Left ventricle myocardium inferior (tissue), 1 donor: Measurements from ENCODE around the gene TTC34. TPM values are rescaled to one million over a fixed set of nuclear protein-coding genes. Genes with fewer than 3 reads are reported as not detected.

Experiments
- DNase-seq: peaks from one replicate; pipeline ENCODE4 v3.0.0-alpha.2; 2020
- H3K27ac ChIP-seq: fragments of 200-600 bp; replicated peaks from 2 replicates; pipeline ENCODE4 v1.8.0; 2021
- H3K27me3 ChIP-seq: fragments of 200-600 bp; 2 replicates; pipeline ENCODE4 v1.8.0; 2021; ENCODE audit warnings: low read depth
- H3K36me3 ChIP-seq: fragments of 200-600 bp; 2 replicates; pipeline ENCODE4 v1.8.0; 2021
- H3K4me1 ChIP-seq: fragments of 200-600 bp; 2 replicates; pipeline ENCODE4 v1.8.0; 2021
- H3K4me3 ChIP-seq: fragments of 200-600 bp; 2 replicates; pipeline ENCODE4 v1.8.0; 2021; ENCODE audit warnings: mild to moderate bottlenecking, moderate library complexity
- H3K9me3 ChIP-seq: fragments of 200-600 bp; replicated peaks from 2 replicates; pipeline ENCODE4 v1.8.0; 2021
- intact Hi-C: fragments of 100-400 bp; cut with micrococcal nuclease; formaldehyde crosslinking; loops from one replicate; pipeline ENCODE4 v1.11.0; 2022
- total RNA-seq: library from RNA; stranded (reverse); fragmentation: NEBNext Ultra II Directional; extraction: Animal tissue kit (Norgen Biotek cat#: 25700); gene quantifications from one replicate; pipeline ENCODE4 v1.2.1, GENCODE V29; 2021
- TF ChIP-seq, protein P1 (sequence below): fragments of 200-600 bp; IDR thresholded peaks from 2 replicates; pipeline ENCODE4 v1.8.0; 2021; ENCODE audit warnings: antibody characterized with exemption, mild to moderate bottlenecking, borderline replicate concordance
- donor health status: DM: no; HTN: yes; CAD: no; lungs with severe emphysema.

TTC34 gene
- total RNA-seq, 1 donor from 2014 or later, result 0.91 TPM

- Histone ChIP-seq H3K4me1 (peaks cover 24% of the 10 kb centered on the region), H3K9me3 (peaks cover 30% of the 10 kb centered on the region), H3K36me3 (no peaks in the 10 kb centered on the region), H3K27me3 (no peaks in the 10 kb centered on the region), H3K27ac (no peak overlapping the region), H3K4me3 (no peak overlapping the region)
- DNase-seq, result no peak
- intact Hi-C loops, result no loop called here
- TF ChIP-seq, protein P1, sequence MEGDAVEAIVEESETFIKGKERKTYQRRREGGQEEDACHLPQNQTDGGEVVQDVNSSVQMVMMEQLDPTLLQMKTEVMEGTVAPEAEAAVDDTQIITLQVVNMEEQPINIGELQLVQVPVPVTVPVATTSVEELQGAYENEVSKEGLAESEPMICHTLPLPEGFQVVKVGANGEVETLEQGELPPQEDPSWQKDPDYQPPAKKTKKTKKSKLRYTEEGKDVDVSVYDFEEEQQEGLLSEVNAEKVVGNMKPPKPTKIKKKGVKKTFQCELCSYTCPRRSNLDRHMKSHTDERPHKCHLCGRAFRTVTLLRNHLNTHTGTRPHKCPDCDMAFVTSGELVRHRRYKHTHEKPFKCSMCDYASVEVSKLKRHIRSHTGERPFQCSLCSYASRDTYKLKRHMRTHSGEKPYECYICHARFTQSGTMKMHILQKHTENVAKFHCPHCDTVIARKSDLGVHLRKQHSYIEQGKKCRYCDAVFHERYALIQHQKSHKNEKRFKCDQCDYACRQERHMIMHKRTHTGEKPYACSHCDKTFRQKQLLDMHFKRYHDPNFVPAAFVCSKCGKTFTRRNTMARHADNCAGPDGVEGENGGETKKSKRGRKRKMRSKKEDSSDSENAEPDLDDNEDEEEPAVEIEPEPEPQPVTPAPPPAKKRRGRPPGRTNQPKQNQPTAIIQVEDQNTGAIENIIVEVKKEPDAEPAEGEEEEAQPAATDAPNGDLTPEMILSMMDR, result no peak
These were observed 157.3 kb downstream of the TTC34 start for GRCh38 chr1:2644171-2644570.

- DNase-seq, result no peak
- peak overlapping the region; percentile 97 for H3K4me3 ChIP-seq
- peak overlapping the region; percentile 91 for H3K27ac ChIP-seq
- intact Hi-C loops, result no loop called here
- no peaks in the 10 kb centered on the region for H3K27me3 ChIP-seq
- H3K4me1 ChIP-seq, result peaks cover 24% of the 10 kb centered on the region
- peaks cover 28% of the 10 kb centered on the region for H3K9me3 ChIP-seq
- TF ChIP-seq, protein P1, result no peak
- no peaks in the 10 kb centered on the region for H3K36me3 ChIP-seq
These were observed 157.9 kb downstream of the TTC34 start for GRCh38 chr1:2643414-2644077.

GRCh38 chr1:2642560-2643413 is 158.7 kb downstream of the TTC34 start:
- no peaks in the 10 kb centered on the region for H3K36me3 ChIP-seq
- H3K27me3 ChIP-seq, result no peaks in the 10 kb centered on the region
- peak overlapping the region; percentile 91 for H3K27ac ChIP-seq
- peak; percentile 92 for DNase-seq
- peak overlapping the region; percentile 97 for H3K4me3 ChIP-seq
- TF ChIP-seq, protein P1, result peak; percentile 22
- intact Hi-C loops, result no loop called here
- H3K9me3 ChIP-seq, result peaks cover 20% of the 10 kb centered on the region
- peaks cover 24% of the 10 kb centered on the region for H3K4me1 ChIP-seq

DNA sequence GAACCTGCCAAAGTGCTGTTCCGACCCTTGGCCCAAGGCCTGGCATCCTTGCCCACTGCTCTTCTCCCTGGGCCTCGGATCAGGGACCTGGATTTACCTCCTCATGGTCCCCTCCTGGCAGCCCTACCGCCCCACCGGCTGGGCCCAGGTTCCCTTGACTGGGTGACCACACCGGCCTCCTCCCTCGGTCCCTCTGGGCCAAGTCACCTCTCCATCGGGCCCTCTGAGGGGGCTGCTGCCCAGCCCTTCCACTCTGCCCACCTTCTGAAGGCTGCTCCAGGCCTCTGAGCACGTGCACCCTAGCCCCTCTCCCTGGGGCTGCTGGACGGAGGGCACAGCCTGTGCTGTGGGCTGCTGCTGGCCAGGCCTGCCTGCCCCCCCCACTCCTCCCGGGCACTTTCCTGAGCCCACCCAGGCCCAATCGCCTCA is 159.3 kb downstream of the TTC34 start:
- Histone ChIP-seq H3K36me3 (no peaks in the 10 kb centered on the region), H3K4me1 (peaks cover 24% of the 10 kb centered on the region), H3K27me3 (no peaks in the 10 kb centered on the region), H3K27ac (peak overlapping the region; percentile 91), H3K4me3 (peak overlapping the region; percentile 97), H3K9me3 (peaks cover 15% of the 10 kb centered on the region)
- no peak for DNase-seq
- intact Hi-C loops, result no loop called here
- TF ChIP-seq, protein P1, result no peak

DNA sequence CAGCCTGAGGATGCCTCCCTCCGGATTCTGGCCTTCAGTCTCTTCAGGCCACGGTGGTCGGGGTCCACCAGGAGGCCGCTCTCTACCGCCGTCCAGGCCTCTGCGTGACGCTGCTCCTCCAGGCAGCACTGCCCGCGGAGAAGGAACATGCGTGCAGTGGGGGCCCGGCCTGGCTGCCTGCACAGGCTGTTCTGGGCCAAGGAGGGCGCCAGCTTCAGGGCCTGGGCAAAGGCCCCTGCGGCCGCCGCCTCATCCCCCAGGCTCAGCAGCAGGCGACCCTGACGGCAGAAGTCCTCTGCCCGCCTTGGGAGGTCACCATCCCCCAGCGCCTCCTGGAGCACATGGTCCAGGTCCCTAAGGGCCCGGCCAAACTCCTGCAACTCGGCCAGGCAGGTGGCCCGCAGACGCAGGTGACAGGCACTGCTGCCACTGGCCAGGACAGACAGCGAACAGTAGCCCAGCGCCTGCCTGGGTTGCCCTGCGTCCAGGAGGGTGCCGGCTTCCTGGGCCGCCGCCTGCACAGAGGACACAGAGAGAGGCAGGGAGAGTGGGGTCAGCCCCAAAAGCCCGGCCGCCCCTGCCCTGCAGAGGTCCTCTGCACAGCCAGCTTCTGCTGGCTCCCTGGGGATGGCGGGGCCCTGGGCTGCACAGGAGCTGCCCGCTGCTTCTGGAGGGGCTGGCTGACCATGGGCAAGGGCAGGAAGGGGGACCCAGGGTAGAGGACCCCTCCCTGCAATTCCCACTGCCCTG is 159.9 kb downstream of the TTC34 start:
- peaks cover 15% of the 10 kb centered on the region for H3K9me3 ChIP-seq
- intact Hi-C loops, result no loop called here
- H3K27ac ChIP-seq, result no peak overlapping the region
- peaks cover 24% of the 10 kb centered on the region for H3K4me1 ChIP-seq
- H3K27me3 ChIP-seq, result no peaks in the 10 kb centered on the region
- peak overlapping the region; percentile 97 for H3K4me3 ChIP-seq
- DNase-seq, result no peak
- no peaks in the 10 kb centered on the region for H3K36me3 ChIP-seq
- TF ChIP-seq, protein P1, result no peak
